Endothelial cell of umbilical vein (primary cell): ENCODE data around the gene TLCD2. TPM values are rescaled to one million over a fixed set of nuclear protein-coding genes. Genes with fewer than 3 reads are reported as not detected.

Source experiments
- BruUV-seq: library from RNA; stranded (reverse); fragments of 400-500 nt; replicated peaks from 2 replicates; lab custom pipeline; 2021; lab: Mats Ljungman, UMichigan
- CTCF ChIA-PET: fragments of 300-600, 350-600 bp; sonication (Branson Sonifier 250); formaldehyde crosslinking; loops from one replicate; lab custom pipeline; 2021; ENCODE audit warnings: antibody characterized with exemption, inconsistent platforms; lab: Charles Lee
- POLR2A ChIA-PET: fragments of 300-600, 350-600 bp; sonication (Branson Sonifier 250); formaldehyde crosslinking; loops from one replicate; lab custom pipeline; 2021; ENCODE audit warnings: antibody characterized with exemption, inconsistent platforms; lab: Charles Lee
- DNase-seq: peaks from one replicate; pipeline ENCODE4 v3.0.0-alpha.2; 2011; ENCODE audit warnings: low read depth, low spot score
- FAIRE-seq: peaks from 2 replicates; lab custom pipeline; 2011; peaks lifted over from hg19 to GRCh38; lab: Jason Lieb, UNC
- H2AFZ ChIP-seq: 2 replicates; pipeline ENCODE4 v1.6.0; 2012; ENCODE audit warnings: low read depth, low read length, control low read depth, inconsistent platforms
- H3K27ac ChIP-seq: 2 replicates; pipeline ENCODE4 v1.5.1; 2011; ENCODE audit warnings: low read depth, mild to moderate bottlenecking, control low read depth, low read length, moderate library complexity; ENCODE audit not compliant: insufficient read depth
- H3K27me3 ChIP-seq, 2 experiments: 2 replicates each; pipeline versions ENCODE4 v1.6.0 to v1.6.1; 2011; ENCODE audit warnings: low read length in 2 of 2, mixed read lengths in 1 of 2; ENCODE audit not compliant: control insufficient read depth in 2 of 2, insufficient read depth in 2 of 2
- H3K36me3 ChIP-seq, 2 experiments: 2 replicates in 1 of 2; 3 replicates in 1 of 2; pipeline ENCODE4 v1.5.1; 2011; ENCODE audit warnings: low read length in 2 of 2, mild to moderate bottlenecking in 1 of 2, moderate library complexity in 1 of 2; ENCODE audit not compliant: control insufficient read depth in 2 of 2, insufficient read depth in 2 of 2; ENCODE audit errors: extremely low read depth in 1 of 2
- H3K4me1 ChIP-seq: 3 replicates; pipeline ENCODE4 v1.5.1; 2011; ENCODE audit warnings: mild to moderate bottlenecking, low read length; ENCODE audit not compliant: control insufficient read depth, insufficient read depth; ENCODE audit errors: extremely low read depth
- H3K4me2 ChIP-seq: 2 replicates; pipeline ENCODE4 v1.6.1; 2011; ENCODE audit warnings: low read length, control low read depth, mixed read lengths; ENCODE audit not compliant: insufficient read depth
- H3K4me3 ChIP-seq, 3 experiments: fragments of 200-600 bp in 1 of 3; sonication (generic), shearing (Covaris generic) in 1 of 3; replicated peaks in 1 of 3; 2 replicates each; pipeline ENCODE4 v1.5.1; 2011 to 2016; ENCODE audit warnings: control low read depth in 3 of 3, low read length in 3 of 3, mild to moderate bottlenecking in 2 of 3, inconsistent platforms in 1 of 3, low read depth in 1 of 3, moderate library complexity in 1 of 3; ENCODE audit not compliant: insufficient read depth in 1 of 3
- H3K79me2 ChIP-seq: 2 replicates; pipeline ENCODE4 v1.6.0; 2012; ENCODE audit warnings: low read length, inconsistent platforms; ENCODE audit not compliant: control insufficient read depth, insufficient read depth
- H3K9ac ChIP-seq: replicated peaks from 2 replicates; pipeline ENCODE3; 2011; ENCODE audit warnings: low read length, control low read depth; ENCODE audit not compliant: insufficient read depth; ENCODE audit errors: extremely low read depth
- H3K9me1 ChIP-seq: replicated peaks from 3 replicates; pipeline ENCODE4 v1.6.0; 2011; ENCODE audit warnings: mild to moderate bottlenecking, low read length; ENCODE audit not compliant: control insufficient read depth, insufficient read depth; ENCODE audit errors: extremely low read depth
- H3K9me3 ChIP-seq: replicated peaks from 2 replicates; pipeline ENCODE4 v1.5.1; 2012; ENCODE audit warnings: low read length, inconsistent platforms; ENCODE audit not compliant: control insufficient read depth, insufficient read depth
- H4K20me1 ChIP-seq: replicated peaks from 2 replicates; pipeline ENCODE3; 2011; ENCODE audit warnings: mild to moderate bottlenecking, low read length; ENCODE audit not compliant: control insufficient read depth, insufficient read depth; ENCODE audit errors: extremely low read depth
- EZH2 ChIP-seq: IDR thresholded peaks from 2 replicates; pipeline ENCODE4 v1.6.1; 2012; ENCODE audit warnings: borderline replicate concordance, low read depth, mild to moderate bottlenecking, moderate library complexity, low read length, inconsistent platforms; ENCODE audit not compliant: severe bottlenecking
- FOS ChIP-seq: IDR thresholded peaks from 2 replicates; pipeline ENCODE4 v1.6.1; 2011; ENCODE audit warnings: mild to moderate bottlenecking, low read length, moderate library complexity, borderline replicate concordance; ENCODE audit not compliant: insufficient read depth
- GATA2 ChIP-seq: IDR thresholded peaks from 2 replicates; pipeline ENCODE4 v1.7.0; 2011; ENCODE audit warnings: low read depth, mild to moderate bottlenecking, moderate library complexity, mixed read lengths, low read length; ENCODE audit not compliant: insufficient read length, insufficient read depth
- JUN ChIP-seq: IDR thresholded peaks from 2 replicates; pipeline ENCODE4 v1.6.1; 2011; ENCODE audit warnings: borderline replicate concordance, low read depth; ENCODE audit not compliant: insufficient read length, insufficient read depth
- MYC ChIP-seq: IDR thresholded peaks from one replicate; pipeline ENCODE4 v1.6.1; 2011; ENCODE audit warnings: mild to moderate bottlenecking, low read depth, low read length
- POLR2A ChIP-seq: IDR thresholded peaks from 2 replicates; pipeline ENCODE4 v1.6.1; 2012; ENCODE audit warnings: low read depth, mild to moderate bottlenecking, control low read depth, low read length
- POLR2AphosphoS5 ChIP-seq: IDR thresholded peaks from 2 replicates; pipeline ENCODE4 v1.6.1; 2012; ENCODE audit warnings: low read depth, mild to moderate bottlenecking, control low read depth, low read length, moderate library complexity; ENCODE audit not compliant: insufficient read depth
- dilution Hi-C: fragments of 300-500 bp; cut with MboI; formaldehyde crosslinking; loops from one replicate; pipeline ENCODE4 v1.15.0; 2019; ENCODE audit warnings: low sequenced_read_pairs; ENCODE audit not compliant: extremely low pct_ligation_motif_present
- intact Hi-C: fragments of 100-400 bp; cut with micrococcal nuclease; formaldehyde crosslinking; loops from one replicate; pipeline ENCODE4 v1.10.0; 2022
- polyA plus RNA-seq, 4 experiments: library from polyadenylated mRNA; depleted of rRNA in 3 of 4; stranded (reverse) in 3 of 4; unstranded in 1 of 4; fragments of >200 nt; gene quantifications; 2 replicates each; pipeline versions ENCODE4 v1.2.1 to v1.2.3, GENCODE V29; 2011 to 2012; ENCODE audit warnings: missing spikeins in 1 of 4
- total RNA-seq: library from RNA; stranded (reverse); gene quantifications from 2 replicates; pipeline ENCODE4 v1.2.3, GENCODE V29; 2021
- TF ChIP-seq, protein P1 (sequence below), 2 donors: IDR thresholded peaks; 1 replicate in 1 of 2; 2 replicates in 1 of 2; pipeline ENCODE4 v1.5.1; 2011; ENCODE audit warnings: low read length in 2 of 2, mild to moderate bottlenecking in 2 of 2, moderate library complexity in 2 of 2, control low read depth in 1 of 2, inconsistent platforms in 1 of 2, low read depth in 1 of 2; ENCODE audit not compliant: insufficient read depth in 1 of 2; ENCODE audit errors: extremely low read depth in 1 of 2
- TF ChIP-seq, protein P2 (sequence below): IDR thresholded peaks from 2 replicates; pipeline ENCODE4 v1.6.1; 2011; ENCODE audit not compliant: insufficient read depth, insufficient read length

The TLCD2 gene
- total and polyA plus RNA-seq, 2 donors (not counting 3 experiments of a cell fraction or from before 2014, with no cell fraction given), result 0.72 to 2.1 TPM

DNA sequence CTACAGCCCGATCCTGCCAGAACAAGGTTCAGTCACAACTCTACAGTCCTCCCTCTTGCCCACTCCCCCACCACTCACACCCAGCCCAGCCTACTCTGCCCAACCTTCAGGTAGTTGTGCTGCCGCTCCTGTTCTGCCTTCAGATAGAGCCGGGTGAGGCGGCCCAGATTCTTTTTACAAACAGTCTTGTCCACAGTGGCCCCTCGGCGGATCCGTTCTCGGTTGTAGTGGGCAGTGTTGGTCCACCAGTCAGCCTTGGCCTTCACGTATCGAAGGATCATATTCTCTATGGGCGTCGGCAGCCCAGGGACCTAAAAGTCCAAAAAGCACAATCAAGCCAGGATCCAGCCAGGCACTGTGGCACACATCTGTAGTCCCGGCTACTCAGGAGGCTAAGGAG, 33.8 kb downstream of the TLCD2 start:
- no peak overlapping the region for H2AFZ ChIP-seq
- H3K36me3 ChIP-seq, result peaks cover 57 to 72% of the 10 kb centered on the region in 2 experiments
- no peak overlapping the region for H3K27ac ChIP-seq
- FAIRE-seq (no peak), DNase-seq (no peak)
- H3K4me2 ChIP-seq, result no peak overlapping the region
- peaks cover 3% of the 10 kb centered on the region for H4K20me1 ChIP-seq
- TF ChIP-seq, protein P1, sequence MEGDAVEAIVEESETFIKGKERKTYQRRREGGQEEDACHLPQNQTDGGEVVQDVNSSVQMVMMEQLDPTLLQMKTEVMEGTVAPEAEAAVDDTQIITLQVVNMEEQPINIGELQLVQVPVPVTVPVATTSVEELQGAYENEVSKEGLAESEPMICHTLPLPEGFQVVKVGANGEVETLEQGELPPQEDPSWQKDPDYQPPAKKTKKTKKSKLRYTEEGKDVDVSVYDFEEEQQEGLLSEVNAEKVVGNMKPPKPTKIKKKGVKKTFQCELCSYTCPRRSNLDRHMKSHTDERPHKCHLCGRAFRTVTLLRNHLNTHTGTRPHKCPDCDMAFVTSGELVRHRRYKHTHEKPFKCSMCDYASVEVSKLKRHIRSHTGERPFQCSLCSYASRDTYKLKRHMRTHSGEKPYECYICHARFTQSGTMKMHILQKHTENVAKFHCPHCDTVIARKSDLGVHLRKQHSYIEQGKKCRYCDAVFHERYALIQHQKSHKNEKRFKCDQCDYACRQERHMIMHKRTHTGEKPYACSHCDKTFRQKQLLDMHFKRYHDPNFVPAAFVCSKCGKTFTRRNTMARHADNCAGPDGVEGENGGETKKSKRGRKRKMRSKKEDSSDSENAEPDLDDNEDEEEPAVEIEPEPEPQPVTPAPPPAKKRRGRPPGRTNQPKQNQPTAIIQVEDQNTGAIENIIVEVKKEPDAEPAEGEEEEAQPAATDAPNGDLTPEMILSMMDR (IDR thresholded peaks at IDR 0.05; ENCODE audit: extremely low read depth in 1 of 2, insufficient read depth in 1 of 2, low read depth in 1 of 2, low read length in 2 of 2), result no peak
- no peak overlapping the region for H3K4me3 ChIP-seq
- CTCF ChIA-PET, result no interaction called here
- no peak overlapping the region for H3K9ac ChIP-seq
- H3K4me1 ChIP-seq, result no peaks in the 10 kb centered on the region
- no peaks in the 10 kb centered on the region for H3K27me3 ChIP-seq
- no peaks in the 10 kb centered on the region for H3K9me3 ChIP-seq
- POLR2A ChIA-PET, result no interaction called here
- TSS peak; percentile 41 for BruUV-seq
- no peaks in the 10 kb centered on the region for H3K9me1 ChIP-seq
- intact Hi-C loops, result no loop called here
- peaks cover 11% of the 10 kb centered on the region for H3K79me2 ChIP-seq
- dilution Hi-C loops, result no loop called here

DNA sequence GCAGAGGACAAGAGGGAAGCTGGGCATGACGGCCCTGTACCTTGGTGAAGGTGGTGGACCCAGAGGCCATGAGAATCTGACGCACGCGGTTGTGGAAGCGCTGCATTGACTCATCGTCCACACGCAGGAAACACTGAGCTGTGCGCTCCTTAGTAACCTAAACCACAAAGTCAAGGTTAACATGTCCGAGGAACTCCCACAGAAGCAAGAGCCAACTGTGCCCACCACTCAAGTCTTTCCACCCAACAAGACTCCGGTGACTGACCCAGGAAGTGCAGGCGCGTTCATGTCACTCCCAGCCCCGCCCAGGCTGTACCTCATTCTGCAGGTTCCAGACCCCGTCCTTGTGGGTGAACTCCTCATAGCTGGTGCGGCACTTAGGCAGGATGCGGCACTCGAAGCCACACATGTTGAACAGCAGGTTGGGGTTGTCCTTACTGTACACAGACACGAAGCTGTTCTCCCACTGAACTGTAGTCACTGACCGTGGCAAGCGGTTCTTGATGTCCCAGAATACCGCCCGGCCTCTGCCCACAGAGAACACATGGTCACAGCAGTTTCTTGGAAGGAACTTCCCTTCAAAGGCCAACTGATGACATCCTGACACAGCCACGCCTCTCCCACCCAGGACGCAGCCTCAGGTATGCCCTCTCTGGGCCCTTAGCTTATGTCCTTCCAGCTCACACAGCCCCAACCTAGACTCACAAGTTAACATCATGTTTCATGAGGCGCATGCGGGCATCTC, 37.0 kb downstream of the TLCD2 start:
- ChIA-PET POLR2A (no interaction called here), CTCF (interaction anchor here (1.2 to 1.4 kb wide), 2 partner anchors 14 to 110 kb away, joined by 4 read pairs; no protein-coding TSS in a partner anchor)
- Histone ChIP-seq H3K9ac (no peak overlapping the region), H3K36me3 (peaks cover 39 to 55% of the 10 kb centered on the region in 2 experiments), H2AFZ (no peak overlapping the region), H3K4me1 (no peaks in the 10 kb centered on the region), H3K4me2 (no peak overlapping the region), H4K20me1 (no peaks in the 10 kb centered on the region), H3K79me2 (peaks cover 6% of the 10 kb centered on the region), H3K9me3 (no peaks in the 10 kb centered on the region), H3K9me1 (no peaks in the 10 kb centered on the region), H3K4me3 (no peak overlapping the region), H3K27me3 (no peaks in the 10 kb centered on the region), H3K27ac (no peak overlapping the region)
- FAIRE-seq, result no peak
- TF ChIP-seq, protein P1 (IDR thresholded peaks at IDR 0.05; ENCODE audit: extremely low read depth in 1 of 2, insufficient read depth in 1 of 2, low read depth in 1 of 2, low read length in 2 of 2), result no peak
- TF ChIP-seq POLR2A (no peak), MYC (no peak), JUN (no peak), GATA2 (no peak), EZH2 (no peak), FOS (no peak), POLR2AphosphoS5 (no peak)
- TF ChIP-seq, protein P2, sequence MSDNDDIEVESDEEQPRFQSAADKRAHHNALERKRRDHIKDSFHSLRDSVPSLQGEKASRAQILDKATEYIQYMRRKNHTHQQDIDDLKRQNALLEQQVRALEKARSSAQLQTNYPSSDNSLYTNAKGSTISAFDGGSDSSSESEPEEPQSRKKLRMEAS, result no peak
- DNase-seq, result no peak
- TSS peak; percentile 11 for BruUV-seq
- intact Hi-C loops, result no loop called here
- dilution Hi-C loops, result no loop called here
